H9 (cell line): ENCODE data around the gene ATP2A1. TPM values are rescaled to one million over a fixed set of nuclear protein-coding genes. Genes with fewer than 3 reads are reported as not detected.

Experiments
- DNase-seq: peaks from one replicate; pipeline ENCODE4 v3.0.0-alpha.2; 2017
- H2AFZ ChIP-seq: one replicate; pipeline ENCODE4 v1.6.1; 2013; ENCODE audit warnings: mild to moderate bottlenecking, low read length, control low read depth, moderate library complexity
- H2AK5ac ChIP-seq: 2 replicates; pipeline ENCODE4 v1.6.1; 2013; ENCODE audit warnings: low read length, control low read depth, mixed read lengths; ENCODE audit not compliant: insufficient read length
- H2BK120ac ChIP-seq: one replicate; pipeline ENCODE4 v1.6.1; 2013; ENCODE audit warnings: low read depth, mild to moderate bottlenecking, low read length, control low read depth, inconsistent platforms; ENCODE audit not compliant: poor library complexity, severe bottlenecking
- H2BK12ac ChIP-seq: 2 replicates; pipeline ENCODE4 v1.6.1; 2013; ENCODE audit warnings: low read length, control low read depth, mixed read lengths, low read depth; ENCODE audit not compliant: insufficient read length
- H2BK15ac ChIP-seq: 2 replicates; pipeline ENCODE4 v1.6.1; 2013; ENCODE audit warnings: low read depth, low read length, control low read depth
- H2BK20ac ChIP-seq: one replicate; pipeline ENCODE4 v1.6.1; 2013; ENCODE audit warnings: low read depth, mild to moderate bottlenecking, low read length, control low read depth, inconsistent platforms; ENCODE audit not compliant: poor library complexity, severe bottlenecking
- H2BK5ac ChIP-seq: 2 replicates; pipeline ENCODE4 v1.6.1; 2013; ENCODE audit warnings: low read length, control low read depth, mixed read lengths; ENCODE audit not compliant: insufficient read length
- H3K14ac ChIP-seq: 2 replicates; pipeline ENCODE4 v1.6.1; 2013; ENCODE audit warnings: low read length, control low read depth; ENCODE audit not compliant: insufficient read depth
- H3K18ac ChIP-seq: 2 replicates; pipeline ENCODE4 v1.6.1; 2013; ENCODE audit warnings: low read depth, mild to moderate bottlenecking, mixed read lengths, low read length, control low read depth; ENCODE audit not compliant: insufficient read length
- H3K23ac ChIP-seq: 2 replicates; pipeline ENCODE4 v1.6.1; 2013; ENCODE audit warnings: low read length, control low read depth, mixed read lengths, low read depth; ENCODE audit not compliant: insufficient read length
- H3K23me2 ChIP-seq: 2 replicates; pipeline ENCODE4 v1.6.1; 2013; ENCODE audit warnings: low read depth, mild to moderate bottlenecking, mixed read lengths, low read length, control low read depth; ENCODE audit not compliant: insufficient read length, poor library complexity, severe bottlenecking
- H3K27ac ChIP-seq: 2 replicates; pipeline ENCODE4 v1.5.1; 2013; ENCODE audit warnings: low read length, control low read depth, mixed read lengths, low read depth; ENCODE audit not compliant: insufficient read length
- H3K27me3 ChIP-seq: 2 replicates; pipeline ENCODE4 v1.6.1; 2013; ENCODE audit warnings: low read length, control low read depth, inconsistent platforms; ENCODE audit not compliant: insufficient read depth
- H3K4ac ChIP-seq: 2 replicates; pipeline ENCODE4 v1.6.1; 2013; ENCODE audit warnings: low read depth, mild to moderate bottlenecking, control low read depth, inconsistent platforms, low read length, moderate library complexity
- H3K4me1 ChIP-seq: 2 replicates; pipeline ENCODE4 v1.6.1; 2013; ENCODE audit warnings: low read length, control low read depth, inconsistent platforms; ENCODE audit not compliant: insufficient read depth
- H3K4me2 ChIP-seq: 2 replicates; pipeline ENCODE4 v1.6.1; 2013; ENCODE audit warnings: low read length, control low read depth, mixed read lengths; ENCODE audit not compliant: insufficient read length, insufficient read depth
- H3K56ac ChIP-seq: 2 replicates; pipeline ENCODE4 v1.6.1; 2013; ENCODE audit warnings: low read depth, mild to moderate bottlenecking, mixed read lengths, low read length, control low read depth; ENCODE audit not compliant: insufficient read length
- H3K79me1 ChIP-seq: 2 replicates; pipeline ENCODE4 v1.6.1; 2013; ENCODE audit warnings: low read depth, mild to moderate bottlenecking, moderate library complexity, low read length, control low read depth, inconsistent platforms; ENCODE audit not compliant: insufficient read depth, poor library complexity, severe bottlenecking
- H3K79me2 ChIP-seq: 2 replicates; pipeline ENCODE4 v1.6.1; 2013; ENCODE audit warnings: low read length, control low read depth, inconsistent platforms; ENCODE audit not compliant: insufficient read depth
- H3K9ac ChIP-seq: 2 replicates; pipeline ENCODE4 v1.6.1; 2013; ENCODE audit warnings: low read length, control low read depth, mixed read lengths; ENCODE audit not compliant: insufficient read length; ENCODE audit errors: extremely low read depth
- H3K9me3 ChIP-seq: one replicate; pipeline ENCODE4 v1.6.1; 2013; ENCODE audit warnings: low read depth, low read length, inconsistent platforms; ENCODE audit not compliant: control insufficient read depth
- H3T11ph ChIP-seq: one replicate; pipeline ENCODE4 v1.6.1; 2013; ENCODE audit warnings: mild to moderate bottlenecking, low read length, control low read depth, inconsistent platforms
- H4K20me1 ChIP-seq: one replicate; pipeline ENCODE4 v1.6.1; 2013; ENCODE audit not compliant: control insufficient read depth, insufficient read length, insufficient read depth
- H4K5ac ChIP-seq: 2 replicates; pipeline ENCODE4 v1.6.1; 2013; ENCODE audit warnings: low read depth, mild to moderate bottlenecking, mixed read lengths, low read length, control low read depth; ENCODE audit not compliant: insufficient read length
- H4K8ac ChIP-seq: replicated peaks from 2 replicates; pipeline ENCODE4 v1.6.1; 2013; ENCODE audit warnings: low read length, control low read depth, mixed read lengths, low read depth; ENCODE audit not compliant: insufficient read length
- H4K91ac ChIP-seq: 2 replicates; pipeline ENCODE4 v1.6.1; 2013; ENCODE audit warnings: low read depth, mild to moderate bottlenecking, moderate library complexity, mixed read lengths, low read length, control low read depth; ENCODE audit not compliant: insufficient read length
- H3K27ac Mint-ChIP-seq, 3 experiments: 2 replicates in 2 of 3; 3 replicates in 1 of 3; pipeline ENCODE4 v1.8.0; 2020 to 2021; ENCODE audit warnings: mixed read lengths in 3 of 3, mild to moderate bottlenecking in 1 of 3, moderate library complexity in 1 of 3
- H3K27me3 Mint-ChIP-seq: 2 replicates; pipeline ENCODE4 v1.8.0; 2021; ENCODE audit warnings: low read depth, mild to moderate bottlenecking, moderate library complexity, mixed read lengths
- H3K36me3 Mint-ChIP-seq, 3 experiments: 2 replicates in 2 of 3; 3 replicates in 1 of 3; pipeline ENCODE4 v1.8.0; 2020 to 2021; ENCODE audit warnings: low read depth in 3 of 3, mixed read lengths in 3 of 3; ENCODE audit not compliant: insufficient read depth in 1 of 3
- H3K4me1 Mint-ChIP-seq, 2 experiments: 2 replicates each; pipeline ENCODE4 v1.8.0; 2020; ENCODE audit warnings: mixed read lengths in 2 of 2
- H3K4me3 Mint-ChIP-seq, 2 experiments: 2 replicates in 1 of 2; 3 replicates in 1 of 2; pipeline ENCODE4 v1.8.0; 2020 to 2021; ENCODE audit warnings: mild to moderate bottlenecking in 2 of 2, mixed read lengths in 2 of 2, moderate library complexity in 1 of 2
- H3K9me3 Mint-ChIP-seq, 2 experiments: 2 replicates in 1 of 2; 3 replicates in 1 of 2; pipeline ENCODE4 v1.8.0; 2020; ENCODE audit warnings: mild to moderate bottlenecking in 2 of 2, mixed read lengths in 2 of 2, moderate library complexity in 1 of 2
- WGBS: extraction: QIAGEN DNeasy Blood & Tissue Kit; methylation state at CpG from one replicate; pipeline ENCODE4 v1.1.7; 2013; ENCODE audit warnings: missing lambda C conversion rate, low lambda C conversion rate, mixed read lengths; ENCODE audit not compliant: insufficient read length; ENCODE audit errors: extremely low coverage; 5-methylcytosine and 5-hydroxymethylcytosine counted together
- total RNA-seq: library from RNA; stranded (reverse); gene quantifications from 2 replicates; pipeline ENCODE4 v1.2.1, GENCODE V29; 2021
- TF ChIP-seq, protein P1 (sequence below): fragments of 200-600 bp; sonication (generic); conservative IDR thresholded peaks from 3 replicates; pipeline ENCODE4 v1.8.0; 2021; ENCODE audit warnings: antibody characterized with exemption, mild to moderate bottlenecking

The ATP2A1 gene
- total RNA-seq, 1 experiment from 2014 or later: 4.6 TPM

DNA sequence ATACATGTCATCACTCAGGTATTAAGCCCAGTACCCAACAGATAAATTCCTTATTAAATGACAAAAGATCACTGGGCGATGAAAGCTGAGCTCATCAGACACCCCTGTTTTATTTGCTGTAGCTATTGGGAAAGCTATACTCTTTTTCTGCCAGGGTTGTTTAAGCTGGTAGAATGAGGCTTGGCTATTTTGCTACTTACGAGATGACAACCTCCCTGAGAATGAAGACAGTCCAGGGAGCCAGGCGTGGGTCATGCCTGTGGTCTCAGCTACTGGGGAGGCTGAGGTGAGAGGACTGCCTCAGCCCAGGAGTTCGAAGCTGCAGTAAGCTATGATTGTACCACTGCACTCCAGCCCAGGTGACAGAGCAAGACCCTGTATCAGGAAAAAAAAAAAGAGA lies 19.0 kb upstream of the ATP2A1 start:
- peaks cover 3% of the 10 kb centered on the region in 2 experiments for H3K4me1 Mint-ChIP-seq
- H3K27ac ChIP-seq: no peak overlapping the region
- H2AK5ac ChIP-seq: no peak overlapping the region
- no peak overlapping the region for H3K4me3 Mint-ChIP-seq
- peak overlapping the region in 1 of 3 experiments; percentile 6; a peak in 1 of 7 replicates for H3K27ac Mint-ChIP-seq
- no peaks in the 10 kb centered on the region for H3K36me3 Mint-ChIP-seq
- no peaks in the 10 kb centered on the region for H3K79me1 ChIP-seq
- H3K14ac ChIP-seq: no peak overlapping the region
- no peaks in the 10 kb centered on the region for H3K9me3 ChIP-seq
- no peaks in the 10 kb centered on the region for H3K4me1 ChIP-seq
- H3K18ac ChIP-seq: no peak overlapping the region
- no peak overlapping the region for H3K9ac ChIP-seq
- H2BK12ac ChIP-seq: no peak overlapping the region
- H4K8ac ChIP-seq: no peak overlapping the region
- H3K79me2 ChIP-seq: peaks cover 3% of the 10 kb centered on the region; the same call in 1 of the 2 replicates
- no peak for DNase-seq
- H3T11ph ChIP-seq: no peak overlapping the region
- no peaks in the 10 kb centered on the region for H3K27me3 Mint-ChIP-seq
- no peak overlapping the region for H2BK120ac ChIP-seq
- H3K4me2 ChIP-seq: no peak overlapping the region
- H2BK5ac ChIP-seq: no peak overlapping the region
- H4K91ac ChIP-seq: no peak overlapping the region
- H3K23me2 ChIP-seq: peaks cover 4% of the 10 kb centered on the region
- no peak overlapping the region for H3K23ac ChIP-seq
- no peak overlapping the region for H3K56ac ChIP-seq
- no peaks in the 10 kb centered on the region for H3K27me3 ChIP-seq
- TF ChIP-seq, protein P1, sequence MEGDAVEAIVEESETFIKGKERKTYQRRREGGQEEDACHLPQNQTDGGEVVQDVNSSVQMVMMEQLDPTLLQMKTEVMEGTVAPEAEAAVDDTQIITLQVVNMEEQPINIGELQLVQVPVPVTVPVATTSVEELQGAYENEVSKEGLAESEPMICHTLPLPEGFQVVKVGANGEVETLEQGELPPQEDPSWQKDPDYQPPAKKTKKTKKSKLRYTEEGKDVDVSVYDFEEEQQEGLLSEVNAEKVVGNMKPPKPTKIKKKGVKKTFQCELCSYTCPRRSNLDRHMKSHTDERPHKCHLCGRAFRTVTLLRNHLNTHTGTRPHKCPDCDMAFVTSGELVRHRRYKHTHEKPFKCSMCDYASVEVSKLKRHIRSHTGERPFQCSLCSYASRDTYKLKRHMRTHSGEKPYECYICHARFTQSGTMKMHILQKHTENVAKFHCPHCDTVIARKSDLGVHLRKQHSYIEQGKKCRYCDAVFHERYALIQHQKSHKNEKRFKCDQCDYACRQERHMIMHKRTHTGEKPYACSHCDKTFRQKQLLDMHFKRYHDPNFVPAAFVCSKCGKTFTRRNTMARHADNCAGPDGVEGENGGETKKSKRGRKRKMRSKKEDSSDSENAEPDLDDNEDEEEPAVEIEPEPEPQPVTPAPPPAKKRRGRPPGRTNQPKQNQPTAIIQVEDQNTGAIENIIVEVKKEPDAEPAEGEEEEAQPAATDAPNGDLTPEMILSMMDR: no peak
- H3K4ac ChIP-seq: no peak overlapping the region
- H4K5ac ChIP-seq: no peak overlapping the region
- H2BK15ac ChIP-seq: no peak overlapping the region
- H3K9me3 Mint-ChIP-seq: no peaks in the 10 kb centered on the region
- no CpG with 5 or more reads among the region's 4 CpGs for WGBS
- H4K20me1 ChIP-seq: no peaks in the 10 kb centered on the region
- no peak overlapping the region for H2BK20ac ChIP-seq
- no peak overlapping the region for H2AFZ ChIP-seq
